ENCODE data around the gene IFNB1.

Gene IFNB1

GRCh38 chr9:21104787-21105186, 27.0 kb upstream of the IFNB1 start:
- no peak overlapping the region for H3K4me3 ChIP-seq (ENCODE audit: low read depth, low read length)
- no peak for TF ChIP-seq CTCF (IDR thresholded peaks at IDR 0.05; ENCODE audit: low read depth, low read length)

GRCh38 chr9:21102305-21102704, 24.6 kb upstream of the IFNB1 start:
- no peak overlapping the region for H3K4me3 ChIP-seq (ENCODE audit: low read depth, low read length)
- no peak for TF ChIP-seq CTCF (IDR thresholded peaks at IDR 0.05; ENCODE audit: low read depth, low read length)

- TF ChIP-seq CTCF (IDR thresholded peaks at IDR 0.05; ENCODE audit: low read depth, low read length): no peak
- H3K4me3 ChIP-seq (ENCODE audit: low read depth, low read length): no peak overlapping the region
Observed at GRCh38 chr9:21097817-21098216, 20.1 kb upstream of the IFNB1 start.

- no peak overlapping the region for H3K4me3 ChIP-seq (ENCODE audit: low read depth, low read length)
- no peak for TF ChIP-seq CTCF (IDR thresholded peaks at IDR 0.05; ENCODE audit: low read depth, low read length)
Observed at GRCh38 chr9:21096901-21097255, 19.1 kb upstream of the IFNB1 start.

- peak overlapping the region; percentile 28 for H3K4me3 ChIP-seq (ENCODE audit: low read depth, low read length)
- TF ChIP-seq CTCF (IDR thresholded peaks at IDR 0.05; ENCODE audit: low read depth, low read length): no peak
Observed at GRCh38 chr9:21096172-21096900, 18.6 kb upstream of the IFNB1 start.

GRCh38 chr9:21095561-21095960, 17.8 kb upstream of the IFNB1 start:
- H3K4me3 ChIP-seq (ENCODE audit: low read depth, low read length): no peak overlapping the region
- TF ChIP-seq CTCF (IDR thresholded peaks at IDR 0.05; ENCODE audit: low read depth, low read length): no peak

GRCh38 chr9:21086538-21086937, 8.8 kb upstream of the IFNB1 start:
- H3K4me3 ChIP-seq (ENCODE audit: low read depth, low read length): no peak overlapping the region
- TF ChIP-seq CTCF (IDR thresholded peaks at IDR 0.05; ENCODE audit: low read depth, low read length): no peak

Data from WI38 (cell line).